Measurements from ENCODE around the gene RNF14.
A peak's percentile ranks its signal among the peaks of the same experiment; 100 is the strongest.

Gene RNF14

GRCh38 chr5:141995656-141996055 lies 26.8 kb downstream of the RNF14 start:
- Histone ChIP-seq H3K4me2 (ENCODE audit: low read length) (no peak overlapping the region), H3K36me3 (ENCODE audit: control insufficient read depth, insufficient read depth, low read length) (no peaks in the 10 kb centered on the region), H3K9ac (no peak overlapping the region), H3K79me2 (peaks cover 6% of the 10 kb centered on the region), H3K27ac (no peak overlapping the region), H3K4me1 (no peaks in the 10 kb centered on the region), H2AFZ (no peak overlapping the region), H3K9me3 (ENCODE audit: control insufficient read depth, low read length) (no peaks in the 10 kb centered on the region), H3K27me3 (ENCODE audit: control insufficient read depth, insufficient read depth, low read length) (no peaks in the 10 kb centered on the region), H3K4me3 (ENCODE audit: low read depth, low read length) (no peak overlapping the region)
- no peak for TF ChIP-seq CTCF (IDR thresholded peaks at IDR 0.05)

- Histone ChIP-seq H2AFZ (no peak overlapping the region), H3K36me3 (ENCODE audit: control insufficient read depth, insufficient read depth, low read length) (no peaks in the 10 kb centered on the region), H3K79me2 (peaks cover 5% of the 10 kb centered on the region), H3K9me3 (ENCODE audit: control insufficient read depth, low read length) (no peaks in the 10 kb centered on the region), H3K4me1 (no peaks in the 10 kb centered on the region), H3K9ac (no peak overlapping the region), H3K4me3 (ENCODE audit: low read depth, low read length) (no peak overlapping the region), H3K27me3 (ENCODE audit: control insufficient read depth, insufficient read depth, low read length) (no peaks in the 10 kb centered on the region), H3K4me2 (ENCODE audit: low read length) (no peak overlapping the region), H3K27ac (no peak overlapping the region)
- TF ChIP-seq CTCF (IDR thresholded peaks at IDR 0.05) = no peak
Observed at GRCh38 chr5:141997358-141997960, 28.6 kb downstream of the RNF14 start.

GRCh38 chr5:142000173-142000572 lies 31.3 kb downstream of the RNF14 start:
- no peak overlapping the region for H3K9ac ChIP-seq
- no peak overlapping the region for H3K27ac ChIP-seq
- H3K79me2 ChIP-seq = no peaks in the 10 kb centered on the region
- no peak overlapping the region for H2AFZ ChIP-seq
- H3K36me3 ChIP-seq (ENCODE audit: control insufficient read depth, insufficient read depth, low read length) = no peaks in the 10 kb centered on the region
- H3K4me3 ChIP-seq (ENCODE audit: low read depth, low read length) = no peak overlapping the region
- H3K4me2 ChIP-seq (ENCODE audit: low read length) = no peak overlapping the region
- no peak for TF ChIP-seq CTCF (IDR thresholded peaks at IDR 0.05)
- H3K4me1 ChIP-seq = no peaks in the 10 kb centered on the region
- no peaks in the 10 kb centered on the region for H3K27me3 ChIP-seq (ENCODE audit: control insufficient read depth, insufficient read depth, low read length)
- no peaks in the 10 kb centered on the region for H3K9me3 ChIP-seq (ENCODE audit: control insufficient read depth, low read length)

GRCh38 chr5:142000704-142001484 lies 32.0 kb downstream of the RNF14 start:
- peak; percentile 14 for TF ChIP-seq CTCF (IDR thresholded peaks at IDR 0.05)
- no peaks in the 10 kb centered on the region for H3K36me3 ChIP-seq (ENCODE audit: control insufficient read depth, insufficient read depth, low read length)
- no peaks in the 10 kb centered on the region for H3K9me3 ChIP-seq (ENCODE audit: control insufficient read depth, low read length)
- no peak overlapping the region for H3K9ac ChIP-seq
- H3K4me2 ChIP-seq (ENCODE audit: low read length) = no peak overlapping the region
- no peak overlapping the region for H3K27ac ChIP-seq
- no peaks in the 10 kb centered on the region for H3K79me2 ChIP-seq
- H3K27me3 ChIP-seq (ENCODE audit: control insufficient read depth, insufficient read depth, low read length) = no peaks in the 10 kb centered on the region
- no peaks in the 10 kb centered on the region for H3K4me1 ChIP-seq
- no peak overlapping the region for H3K4me3 ChIP-seq (ENCODE audit: low read depth, low read length)
- H2AFZ ChIP-seq = no peak overlapping the region
